GM18868 (cell line): ENCODE data around the gene NAXD.

Experiments used
- ATAC-seq: cut with Tn5 transposase; IDR thresholded peaks from one replicate; pipeline ENCODE4 v1.9.1; 2021; ENCODE audit warnings: mild to moderate bottlenecking, moderate library complexity; ENCODE audit not compliant: unreplicated experiment

The NAXD gene

DNA sequence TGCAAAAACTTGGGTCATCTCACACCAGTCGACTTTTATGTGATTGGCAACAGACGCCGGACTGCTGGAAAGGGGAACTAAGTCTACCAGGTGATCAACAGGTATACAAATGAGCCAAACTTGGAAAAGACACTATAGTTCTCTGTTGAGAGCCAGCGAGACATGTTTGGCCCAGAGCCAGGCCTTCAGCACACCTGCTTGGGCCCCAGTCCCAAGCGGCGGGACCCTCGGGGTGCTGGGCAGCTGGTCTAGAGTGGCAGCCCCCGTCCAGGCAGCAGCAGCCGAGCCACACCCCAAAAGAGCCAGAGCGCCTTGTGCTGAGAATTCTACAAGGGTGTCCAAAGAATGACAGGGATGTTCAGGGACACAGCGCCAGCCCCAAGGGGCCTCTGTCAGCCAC is 28.0 kb downstream of the NAXD start:
- no peak for ATAC-seq

- ATAC-seq: no peak
These were observed 28.6 kb downstream of the NAXD start for GRCh38 chr13:110643768-110644421.

DNA sequence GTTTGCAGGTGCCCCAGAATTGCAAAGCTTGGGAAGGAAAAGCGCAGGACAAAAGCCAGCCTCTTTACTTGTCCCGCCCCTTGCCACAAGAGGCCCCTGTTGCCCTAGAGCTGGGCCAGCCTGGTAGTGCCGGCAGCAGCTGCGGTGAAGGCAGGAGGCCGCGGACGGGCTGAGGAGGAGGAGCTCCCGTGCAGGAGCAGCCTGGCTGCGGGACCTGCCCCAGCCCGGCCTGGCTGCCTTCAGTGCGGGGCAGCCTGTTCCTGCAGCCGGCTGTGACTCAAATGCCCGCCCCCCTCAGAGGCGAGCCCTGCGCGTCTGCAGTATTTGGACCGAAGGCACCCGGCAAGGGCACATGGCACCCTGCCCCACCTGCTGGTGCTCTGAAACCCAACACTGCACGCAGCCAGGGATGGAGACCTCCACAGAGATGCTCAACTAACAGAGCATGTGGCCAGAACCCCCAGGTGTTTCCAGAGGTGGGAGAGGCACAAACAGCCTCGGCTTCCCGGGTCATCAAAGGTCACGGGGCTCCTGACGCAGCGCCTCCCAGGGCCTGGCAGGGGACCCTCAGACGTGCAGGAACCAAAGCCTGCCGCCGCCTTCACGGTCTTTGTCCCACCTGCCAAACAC is 29.7 kb downstream of the NAXD start:
- peak; percentile 92 for ATAC-seq

- no peak for ATAC-seq
These were observed 30.4 kb downstream of the NAXD start for GRCh38 chr13:110645750-110646149.

- no peak for ATAC-seq
These were observed 31.4 kb downstream of the NAXD start for GRCh38 chr13:110646442-110647364.

DNA sequence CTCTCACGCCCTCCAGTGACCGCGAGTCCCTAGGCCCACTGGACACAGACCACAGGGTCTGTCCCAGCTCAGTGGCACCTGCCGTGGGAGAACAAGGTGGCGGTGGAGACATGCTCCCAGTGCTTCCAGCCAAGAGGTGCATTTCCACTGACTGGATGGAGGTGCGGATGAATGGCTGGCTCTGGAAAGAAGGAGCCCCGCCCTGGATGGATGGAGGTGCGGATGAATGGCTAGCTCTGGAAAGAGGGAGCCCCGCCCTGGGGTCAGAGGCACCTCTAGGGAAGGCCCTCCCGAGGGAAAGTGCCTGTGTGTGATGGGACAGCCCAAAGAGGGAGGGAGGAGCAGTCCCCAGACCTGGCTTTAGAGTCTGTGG is 32.0 kb downstream of the NAXD start:
- ATAC-seq: no peak

DNA sequence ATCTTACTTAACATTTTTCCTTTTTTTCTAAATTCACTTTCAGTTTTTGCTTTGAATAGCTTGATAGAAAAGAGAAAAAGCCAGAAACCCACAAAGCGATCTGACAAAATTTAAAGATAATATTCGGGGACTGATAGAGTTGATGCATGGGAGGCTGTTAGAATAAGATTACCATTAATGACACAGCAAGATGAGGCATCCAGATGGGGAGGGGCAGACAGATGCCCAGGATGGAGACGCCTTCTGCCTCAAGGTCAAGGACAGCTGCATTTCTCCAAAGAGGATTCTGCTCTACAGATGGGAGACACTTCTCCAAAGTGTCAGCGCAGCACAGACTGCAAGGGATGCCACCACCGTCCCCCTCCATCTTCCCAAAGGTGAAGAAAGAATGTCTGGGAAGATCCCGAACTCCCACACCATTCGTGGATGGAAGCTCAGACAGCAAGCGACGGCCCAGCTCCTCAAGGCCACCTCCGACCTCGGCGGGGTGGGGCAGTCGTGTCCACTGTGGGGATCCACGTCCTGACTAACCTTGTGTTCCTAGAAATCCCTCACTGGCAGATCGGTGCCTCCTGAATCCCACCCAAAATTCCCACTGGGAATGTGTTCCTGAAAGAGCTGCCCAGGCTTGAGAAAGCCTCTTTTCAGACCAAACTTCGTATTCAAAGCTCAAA is 32.9 kb downstream of the NAXD start:
- no peak for ATAC-seq

- no peak for ATAC-seq
These were observed 33.6 kb downstream of the NAXD start for GRCh38 chr13:110648848-110649421.

DNA sequence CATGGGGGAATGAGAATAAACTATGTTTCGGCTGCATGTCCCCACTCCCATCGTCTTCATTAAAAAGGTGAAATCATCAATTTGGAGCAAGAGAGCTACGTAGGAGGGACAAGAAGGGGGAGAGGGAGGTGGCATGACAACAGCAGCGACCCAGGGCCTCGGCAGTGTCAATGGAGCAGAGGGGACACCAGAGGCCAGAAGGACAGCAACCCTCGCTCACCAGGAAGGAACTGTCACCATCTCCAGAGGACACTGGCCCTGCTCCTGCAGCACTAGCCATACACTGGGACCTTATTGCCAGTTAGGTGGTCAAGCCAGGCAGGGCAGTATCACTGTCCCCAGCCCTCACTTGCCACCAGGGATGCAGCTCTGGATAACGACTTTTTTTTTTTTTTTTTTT is 34.2 kb downstream of the NAXD start:
- ATAC-seq: no peak

GRCh38 chr13:110650436-110650835 is 35.1 kb downstream of the NAXD start:
- no peak for ATAC-seq

- ATAC-seq: no peak
These were observed 35.9 kb downstream of the NAXD start for GRCh38 chr13:110651271-110651670.

DNA sequence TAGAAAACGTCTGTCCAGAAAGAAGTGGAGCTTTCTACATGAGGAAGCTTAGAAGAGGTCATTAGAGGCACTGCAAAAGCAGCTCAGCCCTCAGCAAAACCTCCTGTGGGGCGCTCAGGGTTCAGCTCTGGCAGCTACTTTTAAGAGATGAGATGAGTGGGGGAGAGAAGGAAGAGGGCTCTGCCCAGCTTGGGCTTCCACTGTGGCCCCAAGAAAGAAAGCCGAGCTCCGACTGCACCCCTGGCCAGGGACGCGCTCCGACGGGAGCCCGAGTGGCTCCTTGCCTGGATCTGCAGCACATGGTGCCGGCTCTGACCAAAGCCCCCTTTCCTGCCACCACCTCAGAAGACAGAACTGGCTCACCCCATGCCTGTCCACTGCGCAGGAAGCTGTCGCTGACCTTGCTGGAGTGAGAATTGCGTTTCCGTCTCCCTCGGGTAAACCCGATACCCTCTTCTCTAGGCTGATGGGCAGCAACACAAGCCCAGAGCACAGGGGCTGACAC is 36.4 kb downstream of the NAXD start:
- no peak for ATAC-seq

DNA sequence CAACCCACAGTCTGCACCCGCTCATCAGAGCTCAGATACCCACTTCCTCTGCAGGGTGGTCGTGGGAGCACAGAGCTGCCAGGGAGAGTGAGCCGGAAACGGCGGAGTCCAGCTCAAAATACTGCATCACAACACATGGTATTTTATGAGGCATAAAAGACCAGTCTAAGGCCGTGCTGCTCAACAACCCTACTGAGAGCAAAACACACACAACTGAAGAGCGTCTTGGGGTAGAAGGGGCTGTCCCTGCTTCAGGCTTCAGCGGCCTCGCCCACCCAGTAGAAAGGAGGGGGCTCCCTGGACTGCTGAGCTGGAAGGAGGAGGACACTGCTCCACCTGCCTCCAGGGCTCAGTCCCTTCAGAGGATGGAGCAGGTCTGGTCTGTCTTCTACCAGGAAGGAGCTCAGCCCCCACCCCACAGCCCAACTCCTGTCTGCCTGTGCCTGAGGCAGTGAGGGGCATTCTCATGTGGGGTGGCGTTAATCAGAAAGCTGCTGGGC is 36.9 kb downstream of the NAXD start:
- ATAC-seq: peak; percentile 47

DNA sequence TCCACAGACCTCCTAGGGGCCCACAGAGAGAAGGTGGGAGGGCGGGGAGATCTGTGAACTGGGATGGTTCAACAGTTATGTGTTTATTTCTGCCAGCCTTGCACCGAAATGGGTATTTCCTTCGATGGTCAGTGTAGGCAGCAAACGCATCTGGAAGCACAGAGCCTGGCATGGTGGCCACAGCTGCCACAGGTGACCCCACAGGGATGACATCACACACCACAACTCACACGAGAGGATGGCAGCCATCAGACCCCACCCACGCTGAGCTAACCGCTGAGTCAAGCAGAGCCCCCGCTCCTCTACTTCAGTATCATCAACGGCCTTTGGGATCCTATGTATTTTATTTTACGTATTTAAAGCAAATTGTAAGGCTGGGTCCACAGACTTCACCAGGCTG is 37.4 kb downstream of the NAXD start:
- no peak for ATAC-seq

DNA sequence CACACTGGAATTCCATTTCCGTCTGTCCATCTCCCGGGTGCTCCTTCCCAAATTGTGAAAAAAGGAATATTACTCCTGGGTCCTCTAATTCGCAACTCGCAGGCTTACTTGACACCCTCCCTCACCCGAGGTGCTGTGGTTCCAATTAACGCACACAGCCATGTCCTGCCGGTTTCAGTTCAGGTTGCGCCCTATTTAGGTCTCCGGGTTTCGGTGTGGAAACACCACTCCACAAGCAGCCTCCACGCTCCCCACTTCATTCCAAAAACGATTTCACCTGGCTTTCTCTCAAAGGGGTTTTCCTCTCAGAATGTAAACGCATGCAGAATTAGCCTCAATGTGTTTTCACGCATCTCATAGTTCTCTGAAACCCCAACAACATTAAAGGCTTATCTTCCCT is 37.9 kb downstream of the NAXD start:
- ATAC-seq: no peak

DNA sequence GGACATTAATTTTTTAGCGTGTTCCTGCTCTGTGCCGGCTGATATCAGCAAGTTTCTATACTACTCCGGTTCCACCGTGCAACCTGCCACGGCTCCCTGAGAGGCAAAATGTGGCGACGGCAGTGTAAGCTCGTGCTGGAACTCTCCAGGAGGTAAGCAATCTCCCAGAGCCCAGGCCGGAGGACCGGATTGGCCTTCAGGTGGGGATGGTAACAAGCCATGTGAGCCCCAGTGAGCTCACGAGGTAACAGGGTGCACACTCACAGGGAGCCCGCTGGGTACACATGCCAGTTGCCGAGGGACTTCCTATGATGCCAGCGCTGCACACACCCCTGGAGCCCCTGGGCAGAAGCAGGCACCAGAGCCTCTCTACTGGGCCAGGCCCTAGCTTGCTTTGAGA is 38.5 kb downstream of the NAXD start:
- no peak for ATAC-seq

DNA sequence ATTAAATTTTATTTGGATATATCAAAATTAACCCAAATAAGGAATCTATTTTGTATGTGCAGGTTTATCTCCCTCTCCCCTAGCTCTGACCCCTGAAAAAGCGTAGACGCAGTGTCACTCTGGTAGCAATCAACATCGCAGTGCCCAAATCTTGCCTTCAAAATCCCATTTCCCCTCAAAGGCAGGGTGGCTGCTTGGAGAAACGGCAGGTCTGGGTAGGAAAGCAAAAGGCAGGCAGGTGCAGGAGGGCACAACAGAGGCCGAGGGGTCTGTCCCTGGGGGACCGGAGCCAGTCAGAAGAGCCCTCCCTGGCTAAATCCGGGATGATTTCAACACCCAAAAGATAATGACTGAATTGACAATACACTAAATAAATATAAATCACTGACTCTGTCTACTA is 41.9 kb downstream of the NAXD start:
- ATAC-seq: no peak

DNA sequence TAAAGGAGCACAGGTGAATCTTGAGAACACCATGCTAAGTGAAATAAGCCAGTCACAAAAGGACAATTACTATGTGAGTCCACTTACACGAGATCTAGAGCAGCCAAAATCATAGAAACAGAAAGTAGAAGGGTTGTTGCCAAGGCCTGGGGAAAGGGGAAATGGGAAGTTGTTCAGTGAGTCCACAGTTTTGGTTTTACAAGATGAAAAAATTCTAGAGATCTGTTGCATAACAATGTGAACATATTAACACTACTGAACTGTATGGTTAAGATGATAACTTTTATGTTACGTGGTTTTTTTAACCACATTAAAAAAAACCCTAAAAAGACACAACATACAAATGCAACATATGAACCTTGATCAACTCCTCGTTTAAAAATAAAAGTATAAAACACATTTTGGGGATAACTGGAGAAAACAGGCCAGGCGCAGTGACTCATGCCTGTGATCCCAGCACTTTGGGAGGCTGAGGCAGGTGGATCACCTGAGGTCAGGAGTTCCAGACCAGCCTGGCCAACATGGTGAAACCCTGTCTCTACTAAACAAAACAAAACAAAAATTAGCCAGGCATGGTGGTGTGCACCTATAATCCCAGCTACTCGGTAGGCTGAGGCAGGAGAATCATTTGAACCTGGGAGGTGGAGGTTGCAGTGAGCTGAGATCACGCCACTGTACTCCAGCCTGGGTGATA is 43.0 kb downstream of the NAXD start:
- peak; percentile 96 for ATAC-seq

DNA sequence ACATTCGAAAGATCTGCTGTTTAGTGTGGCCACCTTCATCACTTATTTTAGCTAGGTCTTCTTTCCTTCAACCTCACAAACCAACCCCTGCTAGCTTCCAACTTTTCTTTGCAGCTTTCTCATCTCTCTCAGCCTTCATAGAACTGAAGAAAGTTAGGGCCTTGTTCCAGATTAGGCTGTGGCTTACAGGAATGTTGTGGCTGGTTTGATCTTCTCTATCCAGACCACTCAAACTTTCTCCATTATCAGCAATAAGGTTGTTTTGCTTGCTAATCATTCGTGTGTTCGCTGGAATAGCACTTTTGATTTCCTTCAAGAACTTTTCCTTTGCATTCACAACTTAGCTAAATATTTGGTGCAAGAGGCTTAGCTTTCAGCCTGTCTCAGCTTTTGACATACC is 45.9 kb downstream of the NAXD start:
- no peak for ATAC-seq

DNA sequence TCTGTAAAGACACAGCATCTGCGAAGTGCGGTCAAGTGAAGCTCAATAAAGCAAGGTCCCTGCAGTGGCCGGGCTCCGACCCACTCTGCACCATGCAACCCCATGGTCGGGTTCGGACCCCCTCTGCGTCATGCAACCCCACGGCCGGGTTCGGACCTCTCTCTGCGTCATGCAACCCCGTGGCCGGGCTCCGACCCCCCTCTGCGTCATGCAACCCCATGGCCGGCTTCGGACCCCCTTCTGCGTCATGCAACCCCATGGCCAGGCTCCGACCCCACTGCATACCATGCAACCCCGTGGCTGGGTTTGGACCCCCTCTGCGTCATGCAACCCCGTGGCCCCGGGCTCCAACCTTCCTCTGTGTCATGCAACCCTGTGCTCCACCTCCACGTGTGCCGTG is 46.7 kb downstream of the NAXD start:
- no peak for ATAC-seq
